ENCODE results near the gene HAUS6. TPM values are rescaled to one million over a fixed set of nuclear protein-coding genes. Genes with fewer than 3 reads are reported as not detected.

HAUS6 gene
- total and polyA plus RNA-seq, 2 experiments from 2014 or later: 32.7 to 48.7 TPM

DNA sequence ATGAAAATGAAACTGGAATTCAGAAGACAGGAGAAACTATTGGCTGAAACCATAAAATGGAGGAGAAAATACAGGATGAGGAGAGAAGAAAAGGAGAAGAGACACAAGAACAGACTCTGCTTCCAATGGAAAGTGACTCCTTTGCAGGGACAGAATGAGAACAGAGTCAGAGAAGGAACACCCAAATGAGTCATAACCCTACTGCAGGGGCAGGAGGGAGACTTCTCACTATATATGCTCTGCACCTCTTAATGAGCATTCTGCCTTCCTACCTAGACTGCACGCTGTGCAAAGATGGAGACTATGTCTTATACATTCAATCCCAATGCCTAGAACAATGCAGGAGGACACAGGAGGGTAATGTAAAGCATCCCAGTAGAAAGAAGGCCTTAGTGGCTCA, 71.8 kb downstream of the HAUS6 start (continued):
- TF ChIP-seq, protein P1, sequence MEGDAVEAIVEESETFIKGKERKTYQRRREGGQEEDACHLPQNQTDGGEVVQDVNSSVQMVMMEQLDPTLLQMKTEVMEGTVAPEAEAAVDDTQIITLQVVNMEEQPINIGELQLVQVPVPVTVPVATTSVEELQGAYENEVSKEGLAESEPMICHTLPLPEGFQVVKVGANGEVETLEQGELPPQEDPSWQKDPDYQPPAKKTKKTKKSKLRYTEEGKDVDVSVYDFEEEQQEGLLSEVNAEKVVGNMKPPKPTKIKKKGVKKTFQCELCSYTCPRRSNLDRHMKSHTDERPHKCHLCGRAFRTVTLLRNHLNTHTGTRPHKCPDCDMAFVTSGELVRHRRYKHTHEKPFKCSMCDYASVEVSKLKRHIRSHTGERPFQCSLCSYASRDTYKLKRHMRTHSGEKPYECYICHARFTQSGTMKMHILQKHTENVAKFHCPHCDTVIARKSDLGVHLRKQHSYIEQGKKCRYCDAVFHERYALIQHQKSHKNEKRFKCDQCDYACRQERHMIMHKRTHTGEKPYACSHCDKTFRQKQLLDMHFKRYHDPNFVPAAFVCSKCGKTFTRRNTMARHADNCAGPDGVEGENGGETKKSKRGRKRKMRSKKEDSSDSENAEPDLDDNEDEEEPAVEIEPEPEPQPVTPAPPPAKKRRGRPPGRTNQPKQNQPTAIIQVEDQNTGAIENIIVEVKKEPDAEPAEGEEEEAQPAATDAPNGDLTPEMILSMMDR (conservative IDR thresholded peaks at IDR 0.05; ENCODE audit: low read depth in 2 of 2): no peak
- TF ChIP-seq STAT1 (IDR thresholded peaks at IDR 0.05; ENCODE audit: unreplicated experiment): no peak

DNA sequence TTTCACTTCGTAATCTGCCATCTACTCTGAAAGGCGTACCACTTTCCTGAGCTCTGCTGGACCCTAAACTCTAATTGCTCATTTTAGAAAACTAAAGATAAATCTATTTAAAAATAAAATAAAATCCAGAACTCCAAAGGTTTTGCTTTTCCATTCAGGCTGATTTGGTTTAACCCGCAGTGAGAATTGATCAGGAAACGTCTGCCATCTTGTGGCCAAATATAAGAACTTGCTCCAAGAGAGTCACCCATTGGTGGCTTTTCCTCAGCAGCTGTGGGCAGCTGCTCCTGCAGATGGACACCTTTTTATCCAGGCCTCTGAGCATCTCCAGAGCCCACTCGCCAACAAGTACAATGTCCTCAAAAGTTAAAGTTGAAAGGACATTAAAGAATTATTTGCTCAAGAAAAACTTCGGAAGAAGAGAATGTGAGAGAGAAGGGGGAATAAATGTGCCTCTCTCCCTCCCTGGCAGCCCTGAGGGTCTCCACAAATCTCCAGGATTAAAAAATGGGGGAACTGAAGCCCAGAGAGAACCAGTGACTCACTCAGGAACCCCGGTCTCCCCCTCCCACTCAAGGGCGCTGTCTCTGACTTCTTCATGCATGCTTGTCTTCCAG, 73.8 kb downstream of the HAUS6 start:
- Histone ChIP-seq H3K27me3 (ENCODE audit: insufficient read depth) (no peaks in the 10 kb centered on the region), H3K4me1 (ENCODE audit: insufficient read depth) (no peaks in the 10 kb centered on the region), H3K9me2 (ENCODE audit: insufficient read depth) (peaks cover 8% of the 10 kb centered on the region), H3K4me2 (no peak overlapping the region), H3K27ac (ENCODE audit: low read depth) (no peak overlapping the region), H4K20me1 (replicated peaks; ENCODE audit: insufficient read depth) (no peaks in the 10 kb centered on the region), H3K36me3 (ENCODE audit: insufficient read depth) (no peaks in the 10 kb centered on the region), H3K79me2 (replicated peaks; ENCODE audit: insufficient read depth) (no peaks in the 10 kb centered on the region), H2AFZ (no peak overlapping the region; the same call in 1 of the 2 replicates), H3K4me3 (no peak overlapping the region), H3F3A (replicated peaks; ENCODE audit: low read depth) (no peaks in the 10 kb centered on the region)
- peaks cover 1% of the 10 kb centered on the region for H3K27me3 Mint-ChIP-seq (ENCODE audit: insufficient read depth, low read depth, poor library complexity)
- TF ChIP-seq, protein P1 (conservative IDR thresholded peaks at IDR 0.05; ENCODE audit: low read depth in 2 of 2): peak; percentile 82
- TF ChIP-seq CREB1 (CRISPR knock-in tag; IDR thresholded peaks at IDR 0.05; ENCODE audit: low read depth) (no peak), ZNF114 (CRISPR knock-in tag; IDR thresholded peaks at IDR 0.05) (no peak), EZH2 (IDR thresholded peaks at IDR 0.05; ENCODE audit: low read depth, unreplicated experiment) (no peak), EZH2phosphoT487 (IDR thresholded peaks at IDR 0.05; ENCODE audit: unreplicated experiment) (no peak), ZNF462 (CRISPR knock-in tag; IDR thresholded peaks at IDR 0.05) (no peak)
- H3K27ac Mint-ChIP-seq: no peak overlapping the region
- H3K4me1 Mint-ChIP-seq: no peaks in the 10 kb centered on the region
- no peak overlapping the region for H3K4me3 Mint-ChIP-seq
- no peaks in the 10 kb centered on the region for H3K9me3 Mint-ChIP-seq
- H3K36me3 Mint-ChIP-seq (ENCODE audit: low read depth): no peaks in the 10 kb centered on the region
- ATAC-seq (peak; percentile 84), DNase-seq (ENCODE audit: low spot score) (peak; percentile 85)

All from GM23338 (cell line).